Central memory CD4-positive, alpha-beta T cell (primary cell): ENCODE data around the gene GPAM.
"Not testable (repeated sequence)": the region's sequence is repeated elsewhere in the genome, so short reads cannot be mapped to it uniquely, and the experiment has no call there.

Experiments used
- DNase-seq: peaks from one replicate; pipeline ENCODE4 v3.0.0; 2022
- total RNA-seq, 3 experiments: gene quantifications; one replicate each; lab custom pipeline; 2026; lab: John Stamatoyannopoulos, UW

Gene GPAM
- 16.6 to 34.4 (median 18.5) reads per million in 3 experiments for total RNA-seq

DNA sequence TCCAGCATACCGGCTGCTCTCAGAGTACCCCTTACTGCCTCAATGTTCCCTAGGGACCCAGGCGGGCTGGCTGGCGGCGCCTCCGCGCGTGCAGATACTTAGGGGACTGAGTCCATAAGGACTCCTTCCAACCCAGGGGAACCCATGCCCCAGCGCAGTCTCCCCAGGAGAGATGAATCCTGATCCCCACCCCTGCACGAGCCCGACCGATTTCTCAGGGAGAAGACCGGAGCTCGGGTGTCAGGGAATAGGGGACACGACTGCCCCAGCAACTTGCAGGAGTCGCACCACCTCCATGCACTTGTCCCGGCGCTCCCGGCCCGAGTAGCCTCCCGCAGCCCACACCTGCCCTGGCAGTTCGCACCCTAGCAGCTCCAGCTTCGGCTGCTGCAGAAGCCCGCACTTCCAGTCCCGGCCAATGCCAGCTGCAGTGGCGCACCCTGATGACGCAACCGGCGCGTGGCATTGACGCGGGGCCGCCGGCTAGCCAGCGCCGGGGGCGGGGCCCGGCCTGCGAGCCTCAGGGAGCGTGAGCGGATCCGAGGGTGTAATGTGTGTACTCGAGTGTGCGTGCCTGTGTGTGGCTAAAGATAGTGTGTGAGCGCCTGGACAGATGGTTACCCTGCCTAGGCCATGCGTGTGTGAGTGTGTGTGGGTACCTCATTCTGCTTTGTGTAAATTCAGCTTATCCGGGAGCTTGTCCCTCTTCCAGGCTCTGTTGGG is at the start of gene GPAM:
GPAM (minus strand) TSS at position 437 of the 723 bp plus-strand sequence. CDS start 1,981 bp downstream, outside the sequence.
- DNase-seq: peak; percentile 95

DNA sequence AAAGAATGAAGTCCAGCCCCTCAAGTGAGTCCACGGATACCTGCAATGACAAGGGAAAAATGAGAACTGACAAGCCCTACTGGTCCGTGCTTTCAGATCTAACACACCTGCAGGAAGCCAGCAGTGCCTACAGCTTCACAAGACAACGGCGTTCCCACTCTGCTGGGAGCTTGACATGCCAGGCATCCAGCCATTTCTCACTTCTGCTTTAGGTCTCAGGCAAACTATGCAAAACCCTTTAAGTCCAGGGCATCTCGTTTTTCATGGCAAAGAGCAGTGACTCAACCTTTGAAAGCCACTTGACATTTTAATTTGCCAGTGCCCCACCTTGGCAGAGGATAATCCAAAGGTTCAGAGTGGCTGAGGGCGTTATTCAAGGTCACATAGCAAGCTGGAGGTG is 49.1 kb upstream of the GPAM start:
- no peak for DNase-seq

- no peak for DNase-seq
These were observed 48.2 kb upstream of the GPAM start for GRCh38 chr10:112231602-112232400.

GRCh38 chr10:112230325-112230988 is 46.9 kb upstream of the GPAM start:
- DNase-seq: no peak

- DNase-seq: no peak
These were observed 46.3 kb upstream of the GPAM start for GRCh38 chr10:112229901-112230300.

- no peak for DNase-seq
These were observed 45.5 kb upstream of the GPAM start for GRCh38 chr10:112229096-112229495.

DNA sequence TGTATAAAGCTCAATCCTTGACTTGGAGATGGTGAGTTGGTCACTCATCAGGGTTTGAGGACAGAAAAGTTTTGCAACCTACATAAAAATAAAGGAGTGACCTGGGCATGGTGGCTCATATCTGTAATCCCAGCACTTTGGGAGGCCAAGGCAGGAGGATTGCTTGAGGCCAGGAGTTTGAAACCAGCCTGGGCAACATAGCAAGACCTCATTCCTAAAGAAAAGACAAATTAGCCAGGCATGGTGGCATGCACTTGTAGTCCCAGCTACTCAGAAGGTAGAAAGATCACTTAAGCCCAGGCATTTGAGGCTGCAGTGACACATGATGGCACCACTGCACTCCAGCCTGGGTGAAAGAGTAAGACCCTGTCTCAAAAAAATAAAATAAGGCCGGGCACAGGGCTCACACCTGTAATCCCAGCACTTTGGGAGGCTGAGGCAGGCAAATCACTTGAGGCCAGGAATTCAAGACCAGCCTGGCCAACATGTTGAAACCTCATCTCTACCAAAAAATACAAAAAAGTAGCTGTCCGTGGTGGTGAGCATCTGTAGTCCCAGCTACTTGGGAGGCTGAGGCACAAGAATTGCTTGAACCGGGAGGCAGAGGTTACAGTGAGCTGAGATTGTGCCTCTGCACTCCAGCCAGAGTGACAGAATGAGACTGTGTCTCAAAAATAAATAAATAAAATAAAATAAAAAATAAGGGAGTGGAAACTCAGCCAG is 45.0 kb upstream of the GPAM start:
- DNase-seq: not testable (repeated sequence)

DNA sequence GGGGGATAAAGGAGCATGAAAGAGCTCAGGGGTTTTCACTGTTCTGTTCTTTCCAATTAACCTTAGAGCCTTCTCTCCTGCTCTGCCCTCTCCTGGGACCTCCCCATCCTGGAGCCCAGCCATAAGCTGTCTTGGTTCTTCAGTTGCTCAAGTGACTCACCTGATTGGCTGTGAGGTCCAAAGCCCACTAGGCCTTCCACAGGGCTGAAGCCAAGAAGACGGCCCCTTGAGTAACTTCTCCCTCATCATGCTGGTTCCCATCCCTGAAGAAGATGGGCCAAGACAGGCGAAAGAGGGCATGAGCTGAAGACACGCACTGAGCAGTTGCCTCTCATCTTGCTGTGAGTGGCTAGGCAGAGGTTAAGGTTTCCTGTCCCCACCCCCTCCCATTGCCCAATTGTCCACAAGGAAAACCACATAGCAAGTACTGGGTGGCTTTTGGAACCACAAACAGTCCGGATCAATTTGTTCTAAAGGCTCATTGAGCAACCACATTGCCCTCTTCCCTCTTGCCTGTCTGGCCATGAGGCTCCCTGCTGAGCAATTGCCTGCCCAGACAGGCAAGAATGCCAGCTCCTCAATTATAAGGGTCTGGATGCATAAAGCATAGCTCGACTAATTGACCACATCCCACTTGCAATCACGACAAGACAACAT is 43.9 kb upstream of the GPAM start:
- no peak for DNase-seq

- no peak for DNase-seq
These were observed 43.1 kb upstream of the GPAM start for GRCh38 chr10:112226439-112227248.

DNA sequence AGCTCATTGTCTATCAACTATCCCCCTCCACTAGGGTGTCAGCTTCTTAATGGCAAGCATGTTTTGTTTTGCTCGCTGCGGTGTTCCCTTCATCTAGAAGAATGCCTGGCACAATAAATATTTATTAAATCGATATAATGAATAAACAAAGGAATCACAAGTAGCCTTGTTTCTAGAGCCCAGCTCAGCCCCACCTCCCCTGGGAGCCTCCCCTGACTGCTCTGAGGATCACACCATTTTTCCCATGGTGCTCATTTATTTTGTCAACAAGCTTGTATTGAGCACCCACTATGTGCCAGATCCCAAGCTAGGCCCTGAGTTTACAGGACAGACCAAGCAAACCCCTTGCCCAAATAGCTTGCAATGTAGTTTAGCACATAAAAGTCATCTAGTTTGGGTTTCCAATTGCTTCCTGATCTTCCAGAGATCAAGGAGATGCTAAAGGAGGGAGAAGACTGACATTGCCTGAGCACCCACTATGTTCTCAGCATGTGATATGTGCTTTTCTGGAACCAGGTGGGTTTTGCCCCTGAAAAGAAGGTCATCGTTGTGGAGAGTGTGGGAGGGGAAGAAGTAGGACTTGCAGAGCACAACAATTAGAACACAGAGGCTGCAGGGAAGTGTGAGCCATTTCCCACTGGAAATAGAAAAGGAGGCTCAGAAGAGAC is 42.3 kb upstream of the GPAM start:
- no peak for DNase-seq

GRCh38 chr10:112224933-112225529 is 41.5 kb upstream of the GPAM start:
- DNase-seq: no peak

DNA sequence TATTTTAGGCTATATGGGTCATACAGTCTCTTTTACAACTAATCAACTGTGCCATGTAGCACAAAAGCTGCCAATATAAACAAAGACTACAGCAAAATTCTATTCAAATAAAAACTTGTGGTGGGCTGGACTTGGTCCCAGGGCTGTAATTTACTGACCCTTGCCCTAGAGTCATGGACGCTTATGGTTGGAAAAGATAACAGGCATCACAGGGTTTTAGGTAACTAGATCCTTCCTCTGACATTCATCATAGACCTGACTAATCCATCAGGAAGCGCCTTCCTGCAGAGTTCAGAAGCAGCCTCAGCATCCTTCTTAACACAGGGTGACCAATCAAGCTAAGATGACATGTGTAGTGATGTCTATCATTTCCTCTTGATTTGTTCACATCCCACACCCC is 40.2 kb upstream of the GPAM start:
- DNase-seq: no peak

DNA sequence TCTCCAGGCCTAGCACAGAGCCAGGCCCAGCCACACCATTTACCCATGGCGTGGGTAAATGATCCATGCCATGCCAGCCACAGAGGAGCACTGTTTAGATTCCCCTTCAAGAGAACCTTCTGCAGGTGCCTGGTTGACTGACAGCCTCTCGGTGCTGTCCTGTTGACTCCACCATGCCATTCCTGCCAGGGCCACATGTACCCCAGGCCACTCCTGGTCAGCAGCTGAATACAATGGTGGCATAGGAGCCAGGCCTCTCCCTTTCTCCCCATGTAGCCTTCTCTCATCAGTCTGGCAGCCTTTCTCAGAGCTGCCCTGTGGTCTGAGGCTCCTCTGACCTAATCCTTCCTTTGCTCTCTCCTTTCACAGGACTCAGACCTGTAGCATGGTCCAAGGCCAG is 39.2 kb upstream of the GPAM start:
- DNase-seq: no peak

- no peak for DNase-seq
These were observed 38.0 kb upstream of the GPAM start for GRCh38 chr10:112221545-112221944.

DNA sequence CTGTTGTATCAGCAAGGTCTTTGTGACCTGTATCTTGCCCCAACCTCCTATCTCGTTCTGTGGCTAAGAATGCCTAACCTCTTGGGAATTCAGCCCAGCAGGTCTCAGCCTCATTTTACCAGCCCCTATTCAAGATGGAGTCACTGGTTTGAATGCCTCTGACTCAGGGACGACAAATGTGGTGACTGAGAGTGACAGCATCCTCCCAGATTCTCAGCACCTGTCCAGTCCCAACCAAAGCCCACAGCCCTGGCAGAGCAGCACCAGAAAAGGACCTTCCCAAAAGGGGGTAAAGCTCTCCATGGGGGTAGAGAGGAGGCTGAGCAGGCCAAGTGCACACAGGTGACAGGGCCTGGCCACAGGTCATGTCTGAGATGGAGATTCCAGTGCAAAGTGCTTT is 35.4 kb upstream of the GPAM start:
- DNase-seq: no peak

DNA sequence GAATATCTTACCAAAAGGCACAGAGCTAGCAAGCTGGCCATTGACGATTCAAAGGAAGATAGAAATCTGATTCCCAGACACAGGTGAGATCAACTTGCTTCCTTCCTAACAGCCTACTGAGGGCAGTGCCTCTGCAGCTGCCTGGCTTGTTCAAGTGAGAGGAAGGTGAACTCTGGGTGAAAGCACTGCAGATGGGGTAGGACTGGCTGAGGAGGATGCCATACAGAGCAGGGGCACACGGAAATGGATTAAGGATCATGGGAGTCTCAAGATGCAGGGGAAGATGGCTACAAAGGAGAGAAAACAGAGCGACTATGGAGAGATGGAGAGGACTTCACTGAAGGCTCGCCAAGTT is 34.4 kb upstream of the GPAM start:
- DNase-seq: no peak

GRCh38 chr10:112217386-112218035 is 33.9 kb upstream of the GPAM start:
- no peak for DNase-seq

GRCh38 chr10:112216966-112217365 is 33.4 kb upstream of the GPAM start:
- no peak for DNase-seq

DNA sequence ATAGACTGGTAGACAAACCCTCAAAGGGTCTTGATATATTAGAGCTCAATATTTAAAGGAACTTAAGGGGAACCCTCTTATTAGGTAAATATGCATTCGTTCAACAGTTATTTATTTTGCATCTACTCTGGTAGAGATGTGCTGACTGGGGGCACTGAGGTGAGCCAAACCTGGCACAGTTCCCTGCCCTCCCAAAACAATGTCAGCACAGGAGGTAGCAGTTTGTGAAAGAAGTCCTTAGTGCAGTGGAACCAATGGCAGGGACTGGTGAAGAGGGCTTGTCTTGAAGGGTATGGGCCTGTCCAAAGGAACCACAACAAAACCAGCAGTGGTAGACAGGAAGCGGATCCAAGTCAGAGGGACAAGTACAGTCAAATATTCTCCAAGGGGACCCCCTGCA is 32.6 kb upstream of the GPAM start:
- no peak for DNase-seq

- DNase-seq: no peak
These were observed 31.8 kb upstream of the GPAM start for GRCh38 chr10:112215342-112215774.
